GM12874 (cell line): ENCODE results near the gene EEF1AKMT3.

Source experiments
- CTCF ChIP-seq: IDR thresholded peaks from 2 replicates; pipeline ENCODE4 v1.5.1; 2011; ENCODE audit warnings: low read depth, mild to moderate bottlenecking, control low read depth, low read length, moderate library complexity; ENCODE audit not compliant: insufficient read depth

Gene EEF1AKMT3

GRCh38 chr12:57772429-57773322 is at the start of gene EEF1AKMT3:
EEF1AKMT3 (plus strand) TSS chr12:57772614; CDS start chr12:57772725, 111 bp downstream.
- TF ChIP-seq CTCF: no peak

- no peak for TF ChIP-seq CTCF
These were observed 49.4 kb upstream of the EEF1AKMT3 start for GRCh38 chr12:57722716-57723629.

GRCh38 chr12:57723630-57723962 is 48.8 kb upstream of the EEF1AKMT3 start:
- TF ChIP-seq CTCF: no peak

GRCh38 chr12:57724003-57724935 is 48.1 kb upstream of the EEF1AKMT3 start:
- no peak for TF ChIP-seq CTCF

GRCh38 chr12:57724936-57725740 is 47.3 kb upstream of the EEF1AKMT3 start:
- no peak for TF ChIP-seq CTCF

GRCh38 chr12:57725851-57726150 is 46.6 kb upstream of the EEF1AKMT3 start:
- TF ChIP-seq CTCF: no peak
